Measurements from ENCODE around the gene MCF2L. TPM values are rescaled to one million over a fixed set of nuclear protein-coding genes. Genes with fewer than 3 reads are reported as not detected.

MCF2L gene
- total and polyA plus RNA-seq, 4 donors: 46.3 to 136 (median 92.0) TPM

GRCh38 chr13:112995395-112996191 is 26.6 kb downstream of the MCF2L start:
- no peak overlapping the region for H3K27ac ChIP-seq (ENCODE audit: low read depth, low read length)
- WGBS (ENCODE audit: insufficient coverage): 77% methylated on average over 13 of the region's 27 CpGs

DNA sequence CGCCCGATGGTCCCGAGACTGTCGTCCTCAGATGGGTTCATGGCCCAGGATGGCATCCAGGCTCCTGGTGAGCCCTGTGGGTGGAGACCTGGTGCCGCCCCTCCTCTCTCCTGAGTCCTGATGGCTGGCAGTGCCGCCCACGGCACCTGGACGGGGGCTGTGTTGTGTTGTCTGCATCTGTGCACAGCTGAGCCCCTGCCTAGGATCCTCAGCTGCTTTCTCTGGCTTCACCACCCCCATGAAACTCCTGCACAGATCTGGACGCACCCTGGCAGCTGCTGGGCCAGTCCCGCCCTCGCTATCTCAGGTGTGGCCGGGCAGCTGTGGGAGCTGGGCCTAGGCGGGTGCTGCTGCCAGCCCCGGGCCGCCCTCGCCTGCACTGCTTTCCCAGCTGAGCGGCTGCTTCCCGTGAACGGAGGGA is 27.7 kb downstream of the MCF2L start:
- peaks cover 66% of the 10 kb centered on the region for H3K4me1 ChIP-seq (ENCODE audit: control insufficient read depth, insufficient read depth, low read length)
- H3K36me3 ChIP-seq (ENCODE audit: control insufficient read depth, insufficient read depth, low read length): peaks cover 46% of the 10 kb centered on the region
- 86% methylated on average over 19 of the region's 19 CpGs for WGBS (ENCODE audit: insufficient coverage)
- no peak overlapping the region for H3K27ac ChIP-seq (ENCODE audit: low read depth, low read length)
- no peaks in the 10 kb centered on the region for H3K9me3 ChIP-seq (ENCODE audit: control insufficient read depth, insufficient read depth, low read length)
- no peaks in the 10 kb centered on the region for H3K27me3 ChIP-seq (ENCODE audit: control insufficient read depth, insufficient read depth, low read length)
- DNase-seq (ENCODE audit: low read depth in 4 of 6, low spot score in 6 of 6): no peak
- no peak overlapping the region for H3K4me3 ChIP-seq (ENCODE audit: low read depth, low read length)

More at GRCh38 chr13:112995395-112996191, 26.6 kb downstream of the MCF2L start:
- Histone ChIP-seq H3K27me3 (ENCODE audit: control insufficient read depth, insufficient read depth, low read length) (no peaks in the 10 kb centered on the region), H3K9me3 (ENCODE audit: control insufficient read depth, insufficient read depth, low read length) (no peaks in the 10 kb centered on the region), H3K4me1 (ENCODE audit: control insufficient read depth, insufficient read depth, low read length) (peaks cover 58% of the 10 kb centered on the region), H3K4me3 (ENCODE audit: low read depth, low read length) (no peak overlapping the region), H3K36me3 (ENCODE audit: control insufficient read depth, insufficient read depth, low read length) (peaks cover 51% of the 10 kb centered on the region)
- peak in 1 of 6 donors; percentile 17 for DNase-seq (ENCODE audit: low read depth in 4 of 6, low spot score in 6 of 6)

- 75% methylated on average over 28 of the region's 30 CpGs for WGBS (ENCODE audit: insufficient coverage)
- Histone ChIP-seq H3K27me3 (ENCODE audit: control insufficient read depth, insufficient read depth, low read length) (no peaks in the 10 kb centered on the region), H3K9me3 (ENCODE audit: control insufficient read depth, insufficient read depth, low read length) (no peaks in the 10 kb centered on the region), H3K36me3 (ENCODE audit: control insufficient read depth, insufficient read depth, low read length) (peaks cover 46% of the 10 kb centered on the region), H3K4me1 (ENCODE audit: control insufficient read depth, insufficient read depth, low read length) (peaks cover 74% of the 10 kb centered on the region), H3K27ac (ENCODE audit: low read depth, low read length) (no peak overlapping the region), H3K4me3 (ENCODE audit: low read depth, low read length) (no peak overlapping the region)
- no peak for DNase-seq (ENCODE audit: low read depth in 4 of 6, low spot score in 6 of 6)
Measured at GRCh38 chr13:112997188-112998130, 28.4 kb downstream of the MCF2L start.

DNA sequence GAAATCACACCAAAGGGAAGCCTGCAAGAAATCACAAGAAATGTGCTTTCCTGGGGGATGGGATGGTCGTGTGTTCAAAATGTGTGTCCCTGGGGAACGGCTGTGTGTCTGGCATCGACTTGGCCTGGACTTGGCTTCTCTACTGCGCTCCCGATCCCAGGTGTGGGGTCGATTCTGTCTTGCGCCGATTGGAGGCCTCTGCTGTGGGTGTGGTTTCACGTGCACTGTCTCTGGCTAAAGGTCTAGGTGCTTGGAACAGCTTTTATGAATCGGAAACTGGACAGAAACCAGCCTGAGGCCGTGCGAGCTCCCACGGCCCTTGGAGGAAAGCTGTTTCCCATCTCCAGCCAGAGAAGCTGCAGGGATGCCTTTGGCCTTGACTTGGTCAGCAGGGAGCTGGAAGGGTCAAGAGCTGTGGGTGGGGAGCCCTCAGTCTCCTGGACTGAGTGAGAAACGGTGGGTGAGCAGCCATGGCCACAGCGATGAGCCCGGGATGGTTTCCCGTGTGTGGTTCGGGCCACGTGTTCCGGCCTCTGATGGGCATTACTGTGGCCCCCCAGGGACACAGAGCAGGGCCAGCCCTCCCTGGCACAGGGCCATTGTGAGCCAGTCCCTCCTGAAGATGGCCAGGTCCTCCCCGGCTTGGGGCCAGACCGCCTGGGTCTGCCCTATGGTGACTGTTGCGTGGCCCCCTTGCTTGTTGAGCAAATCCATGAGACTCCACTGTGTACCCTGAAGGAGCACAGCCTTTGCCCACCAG is 29.7 kb downstream of the MCF2L start:
- DNase-seq (ENCODE audit: low read depth in 4 of 6, low spot score in 6 of 6): no peak
- H3K27me3 ChIP-seq (ENCODE audit: control insufficient read depth, insufficient read depth, low read length): no peaks in the 10 kb centered on the region
- peaks cover 85% of the 10 kb centered on the region for H3K4me1 ChIP-seq (ENCODE audit: control insufficient read depth, insufficient read depth, low read length)

GRCh38 chr13:112999414-113000177 is 30.6 kb downstream of the MCF2L start:
- H3K4me1 ChIP-seq (ENCODE audit: control insufficient read depth, insufficient read depth, low read length): peaks cover 92% of the 10 kb centered on the region
- H3K9me3 ChIP-seq (ENCODE audit: control insufficient read depth, insufficient read depth, low read length): no peaks in the 10 kb centered on the region
- 57% methylated on average over 32 of the region's 32 CpGs for WGBS (ENCODE audit: insufficient coverage)
- H3K27ac ChIP-seq (ENCODE audit: low read depth, low read length): peak overlapping the region; percentile 61
- H3K36me3 ChIP-seq (ENCODE audit: control insufficient read depth, insufficient read depth, low read length): peaks cover 52% of the 10 kb centered on the region
- DNase-seq (ENCODE audit: low read depth in 4 of 6, low spot score in 6 of 6): peak in 2 of 6 donors; percentile 41 to 51
- no peak overlapping the region for H3K4me3 ChIP-seq (ENCODE audit: low read depth, low read length)
- no peaks in the 10 kb centered on the region for H3K27me3 ChIP-seq (ENCODE audit: control insufficient read depth, insufficient read depth, low read length)

More for the DNA sequence above, 29.7 kb downstream of the MCF2L start:
- peaks cover 50% of the 10 kb centered on the region for H3K36me3 ChIP-seq (ENCODE audit: control insufficient read depth, insufficient read depth, low read length)
- no peak overlapping the region for H3K4me3 ChIP-seq (ENCODE audit: low read depth, low read length)
- no peaks in the 10 kb centered on the region for H3K9me3 ChIP-seq (ENCODE audit: control insufficient read depth, insufficient read depth, low read length)
- peak overlapping the region; percentile 61 for H3K27ac ChIP-seq (ENCODE audit: low read depth, low read length)
- 72% methylated on average over 23 of the region's 23 CpGs for WGBS (ENCODE audit: insufficient coverage)

DNA sequence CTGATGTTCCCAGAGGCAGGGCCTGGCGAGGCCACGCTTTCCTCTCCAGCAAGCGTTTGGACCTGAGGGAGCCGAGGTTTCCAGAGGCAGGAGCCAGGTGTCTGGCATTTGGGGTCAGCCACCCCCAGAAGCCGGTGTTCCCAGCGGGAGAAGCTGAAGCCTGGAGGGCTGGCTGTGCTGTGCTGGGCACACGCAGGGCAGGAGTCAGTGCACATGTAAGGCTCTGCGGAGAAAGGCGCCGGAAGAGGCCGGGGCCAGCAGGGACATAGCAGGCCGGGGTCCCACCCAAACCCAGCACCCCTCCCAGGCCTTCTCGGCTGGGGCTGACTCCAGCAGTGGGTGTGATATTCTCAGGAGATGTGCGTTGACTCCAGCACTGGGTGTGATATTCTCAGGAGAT is 31.6 kb downstream of the MCF2L start:
- DNase-seq (ENCODE audit: low read depth in 4 of 6, low spot score in 6 of 6): no peak
- Histone ChIP-seq H3K4me3 (ENCODE audit: low read depth, low read length) (no peak overlapping the region), H3K36me3 (ENCODE audit: control insufficient read depth, insufficient read depth, low read length) (peaks cover 54% of the 10 kb centered on the region), H3K4me1 (ENCODE audit: control insufficient read depth, insufficient read depth, low read length) (peaks cover 86% of the 10 kb centered on the region), H3K27ac (ENCODE audit: low read depth, low read length) (no peak overlapping the region), H3K9me3 (ENCODE audit: control insufficient read depth, insufficient read depth, low read length) (no peaks in the 10 kb centered on the region), H3K27me3 (ENCODE audit: control insufficient read depth, insufficient read depth, low read length) (no peaks in the 10 kb centered on the region)
- 60% methylated on average over 13 of the region's 14 CpGs for WGBS (ENCODE audit: insufficient coverage)

DNA sequence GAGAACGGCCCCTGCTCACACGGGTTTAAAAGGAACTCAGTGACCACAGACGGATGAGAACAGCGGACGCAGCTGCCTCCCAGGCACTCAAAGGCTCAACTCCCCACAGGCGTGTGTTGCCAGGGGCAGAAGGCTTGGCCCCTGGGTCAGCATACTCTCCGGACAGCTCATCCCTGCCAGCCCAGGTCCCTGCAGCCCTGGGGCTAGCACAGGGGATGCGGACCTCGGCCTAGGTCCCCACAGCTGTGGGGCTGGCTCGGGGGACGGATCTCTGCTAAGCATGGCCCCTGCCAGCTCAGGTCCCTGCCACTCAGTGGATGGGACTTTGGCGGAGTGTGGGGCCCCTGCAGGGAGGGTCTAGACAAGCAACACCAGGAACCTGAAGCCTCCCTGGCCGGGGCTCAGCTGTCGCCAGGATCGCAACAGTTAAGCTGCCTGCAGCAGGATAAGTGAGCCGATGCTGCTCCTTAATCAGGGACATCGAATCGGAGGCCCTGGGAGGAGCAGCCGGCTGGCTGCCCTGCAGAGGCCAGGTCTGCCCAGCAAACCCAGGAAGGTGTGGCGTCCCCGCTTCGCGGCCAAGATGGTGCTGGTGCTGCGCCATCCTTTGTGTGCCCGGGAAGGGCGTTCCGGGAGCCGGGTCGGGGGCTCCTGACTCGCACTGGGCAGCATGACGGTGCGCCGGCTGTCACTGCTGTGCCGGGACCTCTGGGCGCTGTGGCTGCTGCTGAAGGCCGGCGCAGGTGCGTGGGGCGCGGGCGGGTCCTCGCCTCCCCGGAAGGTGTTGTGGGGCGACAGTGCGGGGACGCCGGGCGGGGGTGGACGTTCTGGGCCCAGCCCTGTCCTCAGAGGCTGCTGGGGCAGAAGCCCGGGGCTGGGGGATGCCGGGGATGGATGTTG is 32.5 kb downstream of the MCF2L start:
- Histone ChIP-seq H3K36me3 (ENCODE audit: control insufficient read depth, insufficient read depth, low read length) (peaks cover 56% of the 10 kb centered on the region), H3K4me3 (ENCODE audit: low read depth, low read length) (peak overlapping the region; percentile 60), H3K27ac (ENCODE audit: low read depth, low read length) (peak overlapping the region; percentile 50), H3K27me3 (ENCODE audit: control insufficient read depth, insufficient read depth, low read length) (no peaks in the 10 kb centered on the region), H3K9me3 (ENCODE audit: control insufficient read depth, insufficient read depth, low read length) (no peaks in the 10 kb centered on the region), H3K4me1 (ENCODE audit: control insufficient read depth, insufficient read depth, low read length) (peaks cover 81% of the 10 kb centered on the region)
- 14% methylated on average over 49 of the region's 51 CpGs for WGBS (ENCODE audit: insufficient coverage)
- DNase-seq (ENCODE audit: low read depth in 4 of 6, low spot score in 6 of 6): peak; percentile 66 to 97 (median 82)

DNA sequence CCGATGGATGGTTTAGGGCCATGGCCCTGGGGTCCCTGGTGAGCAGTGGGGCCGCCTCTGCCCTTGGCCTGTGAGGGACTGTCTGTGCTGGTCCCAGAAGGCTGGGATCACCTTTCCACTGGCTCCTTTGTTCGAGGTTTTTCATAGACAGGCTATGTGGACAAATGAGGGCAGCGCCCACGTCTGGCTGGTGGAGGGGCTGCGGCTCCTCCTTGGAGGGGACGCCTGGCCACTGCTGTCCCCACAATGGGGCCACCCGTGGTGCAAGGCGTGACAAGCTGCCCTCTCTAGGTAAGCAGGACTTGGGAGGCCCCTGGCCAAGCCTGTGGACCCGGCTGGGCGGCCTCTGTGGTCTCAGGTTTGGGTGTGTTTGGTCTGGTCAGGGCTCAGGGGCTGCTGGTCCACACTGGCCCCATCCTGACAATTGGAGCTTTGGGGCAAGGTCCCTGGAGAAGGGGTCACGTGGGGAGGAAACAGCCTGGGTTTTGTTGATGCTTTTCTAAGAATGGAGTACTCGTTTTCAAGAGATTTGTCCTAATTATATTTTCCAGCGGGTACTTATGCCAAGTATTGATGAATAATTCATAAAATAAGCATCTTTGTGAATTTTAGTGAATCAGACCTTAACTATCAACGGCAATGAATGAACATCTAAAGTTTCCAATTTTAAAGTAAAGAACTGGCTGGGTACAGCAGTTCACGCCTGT is 33.3 kb downstream of the MCF2L start:
- Histone ChIP-seq H3K27ac (ENCODE audit: low read depth, low read length) (no peak overlapping the region), H3K4me1 (ENCODE audit: control insufficient read depth, insufficient read depth, low read length) (peaks cover 79% of the 10 kb centered on the region)

More for the DNA sequence above, 33.3 kb downstream of the MCF2L start:
- WGBS (ENCODE audit: insufficient coverage): 24% methylated on average over 11 of the region's 16 CpGs
- DNase-seq (ENCODE audit: low read depth in 4 of 6, low spot score in 6 of 6): peak in 2 of 6 donors; percentile 79 to 84
- Histone ChIP-seq H3K36me3 (ENCODE audit: control insufficient read depth, insufficient read depth, low read length) (peaks cover 56% of the 10 kb centered on the region), H3K4me3 (ENCODE audit: low read depth, low read length) (peak overlapping the region; percentile 60), H3K9me3 (ENCODE audit: control insufficient read depth, insufficient read depth, low read length) (no peaks in the 10 kb centered on the region), H3K27me3 (ENCODE audit: control insufficient read depth, insufficient read depth, low read length) (no peaks in the 10 kb centered on the region)
